Measurements from ENCODE around the gene BDKRB1.
"Not testable (repeated sequence)": the region's sequence is repeated elsewhere in the genome, so short reads cannot be mapped to it uniquely, and the experiment has no call there.

BDKRB1 gene

GRCh38 chr14:96235426-96235825, 20.6 kb upstream of the BDKRB1 start:
- no peak for DNase-seq

- DNase-seq, result no peak
Measured at GRCh38 chr14:96237641-96238040, 18.4 kb upstream of the BDKRB1 start.

- no peak for DNase-seq
Measured at GRCh38 chr14:96238676-96239265, 17.2 kb upstream of the BDKRB1 start.

- DNase-seq, result no peak
Measured at GRCh38 chr14:96239711-96240141, 16.3 kb upstream of the BDKRB1 start.

GRCh38 chr14:96240641-96241040, 15.4 kb upstream of the BDKRB1 start:
- DNase-seq, result no peak

GRCh38 chr14:96242126-96242525, 13.9 kb upstream of the BDKRB1 start:
- DNase-seq, result no peak

GRCh38 chr14:96243785-96244184, 12.2 kb upstream of the BDKRB1 start:
- DNase-seq, result no peak

- not testable (repeated sequence) for DNase-seq
Measured at GRCh38 chr14:96245074-96245473, 10.9 kb upstream of the BDKRB1 start.

GRCh38 chr14:96245710-96246538, 10.1 kb upstream of the BDKRB1 start:
- no peak for DNase-seq

GRCh38 chr14:96246539-96246847, 9.5 kb upstream of the BDKRB1 start:
- DNase-seq, result no peak

GRCh38 chr14:96247031-96247430, 9.0 kb upstream of the BDKRB1 start:
- DNase-seq, result no peak

- DNase-seq, result no peak
Measured at GRCh38 chr14:96249029-96249428, 7.0 kb upstream of the BDKRB1 start.

GRCh38 chr14:96250485-96250884, 5.5 kb upstream of the BDKRB1 start:
- DNase-seq, result no peak

GRCh38 chr14:96251656-96252155, 4.3 kb upstream of the BDKRB1 start:
- DNase-seq, result no peak

- no peak for DNase-seq
Measured at GRCh38 chr14:96252323-96252998, 3.5 kb upstream of the BDKRB1 start.

- DNase-seq, result no peak
Measured at GRCh38 chr14:96252999-96253539, 2.9 kb upstream of the BDKRB1 start.

GRCh38 chr14:96254687-96255086, 1.3 kb upstream of the BDKRB1 start:
- no peak for DNase-seq

GRCh38 chr14:96256407-96256806, 397 bp downstream of the BDKRB1 start:
- DNase-seq, result no peak

GRCh38 chr14:96257056-96257455, 1.0 kb downstream of the BDKRB1 start:
- no peak for DNase-seq

- DNase-seq, result no peak
Measured at GRCh38 chr14:96257900-96258299, 1.9 kb downstream of the BDKRB1 start.

- no peak for DNase-seq
Measured at GRCh38 chr14:96260341-96260821, 4.4 kb downstream of the BDKRB1 start.

- no peak for DNase-seq
Measured at GRCh38 chr14:96261053-96261452, 5.0 kb downstream of the BDKRB1 start.
